Activated T-cell treated with anti-CD3 and anti-CD28 coated beads, Interleukin-2, amount 50 U/mL, for 24 hours (primary cell): ENCODE measurements around the gene TLL1.

Source experiments
- DNase-seq: peaks from one replicate; pipeline ENCODE4 v3.0.0-alpha.2; 2020
- H3K27ac Mint-ChIP-seq: 2 replicates; pipeline ENCODE4 v1.8.0; 2020; ENCODE audit warnings: mild to moderate bottlenecking, mixed read lengths
- H3K27me3 Mint-ChIP-seq: 2 replicates; pipeline ENCODE4 v1.8.0; 2020; ENCODE audit warnings: mixed read lengths
- H3K36me3 Mint-ChIP-seq: 2 replicates; pipeline ENCODE4 v1.8.0; 2020; ENCODE audit warnings: low read depth, mixed read lengths
- H3K4me1 Mint-ChIP-seq: 2 replicates; pipeline ENCODE4 v1.8.0; 2020; ENCODE audit warnings: low read depth, mixed read lengths
- H3K4me3 Mint-ChIP-seq: 2 replicates; pipeline ENCODE4 v1.8.0; 2020; ENCODE audit warnings: mild to moderate bottlenecking, moderate library complexity, mixed read lengths
- H3K9me3 Mint-ChIP-seq: 2 replicates; pipeline ENCODE4 v1.8.0; 2020; ENCODE audit warnings: mixed read lengths

TLL1 gene

GRCh38 chr4:166034965-166035364, 161.9 kb downstream of the TLL1 start:
- no peak for DNase-seq
- Mint-ChIP-seq H3K36me3 (no peaks in the 10 kb centered on the region), H3K9me3 (no peaks in the 10 kb centered on the region), H3K27ac (no peak overlapping the region), H3K4me3 (no peak overlapping the region), H3K27me3 (no peaks in the 10 kb centered on the region), H3K4me1 (no peaks in the 10 kb centered on the region)

- Mint-ChIP-seq H3K4me1 (no peaks in the 10 kb centered on the region), H3K9me3 (peaks cover 2% of the 10 kb centered on the region), H3K36me3 (no peaks in the 10 kb centered on the region), H3K27me3 (no peaks in the 10 kb centered on the region), H3K4me3 (no peak overlapping the region), H3K27ac (no peak overlapping the region)
- DNase-seq, result no peak
Observed at GRCh38 chr4:166039822-166040221, 166.8 kb downstream of the TLL1 start.

- Mint-ChIP-seq H3K27me3 (no peaks in the 10 kb centered on the region), H3K36me3 (no peaks in the 10 kb centered on the region), H3K4me3 (no peak overlapping the region), H3K27ac (no peak overlapping the region), H3K4me1 (no peaks in the 10 kb centered on the region), H3K9me3 (peaks cover 2% of the 10 kb centered on the region)
- no peak for DNase-seq
Observed at GRCh38 chr4:166042510-166043055, 169.5 kb downstream of the TLL1 start.

GRCh38 chr4:166043801-166044200, 170.8 kb downstream of the TLL1 start:
- H3K9me3 Mint-ChIP-seq, result peaks cover 2% of the 10 kb centered on the region
- H3K36me3 Mint-ChIP-seq, result no peaks in the 10 kb centered on the region
- H3K27ac Mint-ChIP-seq, result no peak overlapping the region
- DNase-seq, result no peak
- H3K4me3 Mint-ChIP-seq, result no peak overlapping the region
- H3K27me3 Mint-ChIP-seq, result no peaks in the 10 kb centered on the region
- H3K4me1 Mint-ChIP-seq, result no peaks in the 10 kb centered on the region

GRCh38 chr4:166044871-166045270, 171.8 kb downstream of the TLL1 start:
- Mint-ChIP-seq H3K27me3 (no peaks in the 10 kb centered on the region), H3K36me3 (no peaks in the 10 kb centered on the region), H3K27ac (no peak overlapping the region), H3K4me3 (no peak overlapping the region), H3K4me1 (no peaks in the 10 kb centered on the region), H3K9me3 (peaks cover 2% of the 10 kb centered on the region)
- no peak for DNase-seq

- H3K36me3 Mint-ChIP-seq, result no peaks in the 10 kb centered on the region
- no peak for DNase-seq
- H3K27ac Mint-ChIP-seq, result no peak overlapping the region
- H3K27me3 Mint-ChIP-seq, result no peaks in the 10 kb centered on the region
- H3K4me1 Mint-ChIP-seq, result no peaks in the 10 kb centered on the region
- H3K9me3 Mint-ChIP-seq, result peaks cover 2% of the 10 kb centered on the region
- H3K4me3 Mint-ChIP-seq, result no peak overlapping the region
Observed at GRCh38 chr4:166045457-166045856, 172.4 kb downstream of the TLL1 start.

GRCh38 chr4:166049036-166049435, 176.0 kb downstream of the TLL1 start:
- DNase-seq, result no peak
- Mint-ChIP-seq H3K27ac (no peak overlapping the region), H3K4me1 (no peaks in the 10 kb centered on the region), H3K4me3 (no peak overlapping the region), H3K36me3 (no peaks in the 10 kb centered on the region), H3K27me3 (no peaks in the 10 kb centered on the region), H3K9me3 (no peaks in the 10 kb centered on the region)

GRCh38 chr4:166064721-166065120, 191.7 kb downstream of the TLL1 start:
- H3K4me3 Mint-ChIP-seq, result no peak overlapping the region
- no peaks in the 10 kb centered on the region for H3K36me3 Mint-ChIP-seq
- H3K9me3 Mint-ChIP-seq, result peaks cover 3% of the 10 kb centered on the region
- no peaks in the 10 kb centered on the region for H3K27me3 Mint-ChIP-seq
- no peaks in the 10 kb centered on the region for H3K4me1 Mint-ChIP-seq
- H3K27ac Mint-ChIP-seq, result no peak overlapping the region
- DNase-seq, result no peak

- H3K4me3 Mint-ChIP-seq, result no peak overlapping the region
- no peak for DNase-seq
- peaks cover 3% of the 10 kb centered on the region for H3K9me3 Mint-ChIP-seq
- no peaks in the 10 kb centered on the region for H3K27me3 Mint-ChIP-seq
- no peak overlapping the region for H3K27ac Mint-ChIP-seq
- H3K36me3 Mint-ChIP-seq, result no peaks in the 10 kb centered on the region
- no peaks in the 10 kb centered on the region for H3K4me1 Mint-ChIP-seq
Observed at GRCh38 chr4:166065324-166065723, 192.3 kb downstream of the TLL1 start.

- H3K27ac Mint-ChIP-seq, result no peak overlapping the region
Observed at GRCh38 chr4:166066936-166067335, 193.9 kb downstream of the TLL1 start.

GRCh38 chr4:166067915-166068314, 194.9 kb downstream of the TLL1 start:
- H3K4me3 Mint-ChIP-seq, result no peak overlapping the region
- no peaks in the 10 kb centered on the region for H3K36me3 Mint-ChIP-seq
- no peaks in the 10 kb centered on the region for H3K27me3 Mint-ChIP-seq
- no peak for DNase-seq
- no peaks in the 10 kb centered on the region for H3K9me3 Mint-ChIP-seq
- no peak overlapping the region for H3K27ac Mint-ChIP-seq
- no peaks in the 10 kb centered on the region for H3K4me1 Mint-ChIP-seq

More at GRCh38 chr4:166066936-166067335, 193.9 kb downstream of the TLL1 start:
- no peak for DNase-seq
- no peaks in the 10 kb centered on the region for H3K27me3 Mint-ChIP-seq
- peaks cover 3% of the 10 kb centered on the region for H3K9me3 Mint-ChIP-seq
- no peaks in the 10 kb centered on the region for H3K36me3 Mint-ChIP-seq
- H3K4me1 Mint-ChIP-seq, result no peaks in the 10 kb centered on the region
- H3K4me3 Mint-ChIP-seq, result no peak overlapping the region

GRCh38 chr4:166073783-166074182, 200.7 kb downstream of the TLL1 start:
- Mint-ChIP-seq H3K36me3 (no peaks in the 10 kb centered on the region), H3K27ac (no peak overlapping the region), H3K27me3 (no peaks in the 10 kb centered on the region), H3K4me1 (no peaks in the 10 kb centered on the region), H3K4me3 (no peak overlapping the region), H3K9me3 (no peaks in the 10 kb centered on the region)
- DNase-seq, result no peak

- Mint-ChIP-seq H3K4me3 (no peak overlapping the region), H3K27ac (no peak overlapping the region), H3K9me3 (peaks cover 2% of the 10 kb centered on the region), H3K36me3 (no peaks in the 10 kb centered on the region), H3K27me3 (no peaks in the 10 kb centered on the region), H3K4me1 (no peaks in the 10 kb centered on the region)
- DNase-seq, result no peak
Observed at GRCh38 chr4:166075599-166075998, 202.6 kb downstream of the TLL1 start.

GRCh38 chr4:166077782-166078181, 204.7 kb downstream of the TLL1 start:
- Mint-ChIP-seq H3K4me1 (no peaks in the 10 kb centered on the region), H3K9me3 (peaks cover 5% of the 10 kb centered on the region), H3K27me3 (no peaks in the 10 kb centered on the region), H3K27ac (no peak overlapping the region), H3K36me3 (no peaks in the 10 kb centered on the region), H3K4me3 (no peak overlapping the region)
- no peak for DNase-seq

GRCh38 chr4:166078383-166078782, 205.3 kb downstream of the TLL1 start:
- no peak for DNase-seq
- Mint-ChIP-seq H3K27ac (no peak overlapping the region), H3K27me3 (no peaks in the 10 kb centered on the region), H3K9me3 (peaks cover 5% of the 10 kb centered on the region), H3K4me3 (no peak overlapping the region), H3K36me3 (no peaks in the 10 kb centered on the region), H3K4me1 (no peaks in the 10 kb centered on the region)

GRCh38 chr4:166078955-166079354, 205.9 kb downstream of the TLL1 start:
- no peak overlapping the region for H3K4me3 Mint-ChIP-seq
- DNase-seq, result no peak
- H3K36me3 Mint-ChIP-seq, result no peaks in the 10 kb centered on the region
- no peaks in the 10 kb centered on the region for H3K27me3 Mint-ChIP-seq
- H3K4me1 Mint-ChIP-seq, result no peaks in the 10 kb centered on the region
- H3K9me3 Mint-ChIP-seq, result peaks cover 5% of the 10 kb centered on the region
- H3K27ac Mint-ChIP-seq, result no peak overlapping the region
